ENCODE measurements around the gene GRK1. TPM values are rescaled to one million over a fixed set of nuclear protein-coding genes. Genes with fewer than 3 reads are reported as not detected.

GRK1 gene
- total RNA-seq, 1 experiment from 2014 or later, result not detected

DNA sequence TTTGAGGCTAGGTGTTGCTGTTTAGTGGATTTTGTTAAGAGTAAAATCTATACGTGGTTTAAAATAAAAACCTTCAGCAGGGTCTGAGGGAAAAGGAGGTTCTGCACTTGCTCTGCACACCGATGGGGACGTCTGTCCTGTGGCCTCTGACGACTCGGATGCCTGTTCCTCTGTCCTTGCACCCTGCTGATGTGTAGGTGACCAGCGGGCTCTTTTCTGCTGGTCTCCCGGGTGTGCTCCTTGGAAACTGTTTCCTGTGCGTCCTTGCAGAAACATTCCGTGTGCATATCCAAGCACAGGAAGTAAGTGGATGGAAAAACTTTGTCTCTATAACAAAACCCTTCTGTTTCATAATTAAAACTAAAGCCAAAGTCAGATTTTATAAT, 12.9 kb upstream of the GRK1 start:
- H3K9me3 ChIP-seq (ENCODE audit: insufficient read depth, low read depth), result no peaks in the 10 kb centered on the region
- no TSS peak for BruUV-seq (replicated peaks)
- H3K27me3 ChIP-seq (ENCODE audit: insufficient read depth, low read depth), result peaks cover 9% of the 10 kb centered on the region; the same call in 1 of the 2 replicates
- H3K9me2 ChIP-seq (ENCODE audit: insufficient read depth), result no peaks in the 10 kb centered on the region
- no peaks in the 10 kb centered on the region for H3K79me2 ChIP-seq (ENCODE audit: low read depth)
- H4K20me1 ChIP-seq (ENCODE audit: insufficient read depth), result no peaks in the 10 kb centered on the region
- no peak overlapping the region for H3K4me2 ChIP-seq
- TF ChIP-seq, protein P1, sequence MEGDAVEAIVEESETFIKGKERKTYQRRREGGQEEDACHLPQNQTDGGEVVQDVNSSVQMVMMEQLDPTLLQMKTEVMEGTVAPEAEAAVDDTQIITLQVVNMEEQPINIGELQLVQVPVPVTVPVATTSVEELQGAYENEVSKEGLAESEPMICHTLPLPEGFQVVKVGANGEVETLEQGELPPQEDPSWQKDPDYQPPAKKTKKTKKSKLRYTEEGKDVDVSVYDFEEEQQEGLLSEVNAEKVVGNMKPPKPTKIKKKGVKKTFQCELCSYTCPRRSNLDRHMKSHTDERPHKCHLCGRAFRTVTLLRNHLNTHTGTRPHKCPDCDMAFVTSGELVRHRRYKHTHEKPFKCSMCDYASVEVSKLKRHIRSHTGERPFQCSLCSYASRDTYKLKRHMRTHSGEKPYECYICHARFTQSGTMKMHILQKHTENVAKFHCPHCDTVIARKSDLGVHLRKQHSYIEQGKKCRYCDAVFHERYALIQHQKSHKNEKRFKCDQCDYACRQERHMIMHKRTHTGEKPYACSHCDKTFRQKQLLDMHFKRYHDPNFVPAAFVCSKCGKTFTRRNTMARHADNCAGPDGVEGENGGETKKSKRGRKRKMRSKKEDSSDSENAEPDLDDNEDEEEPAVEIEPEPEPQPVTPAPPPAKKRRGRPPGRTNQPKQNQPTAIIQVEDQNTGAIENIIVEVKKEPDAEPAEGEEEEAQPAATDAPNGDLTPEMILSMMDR (conservative IDR thresholded peaks at IDR 0.05), result no peak
- TF ChIP-seq EZH2 (IDR thresholded peaks at IDR 0.05; ENCODE audit: low read depth), result no peak
- no peak overlapping the region for H3K27ac ChIP-seq
- ChIA-PET CTCF (no interaction called here), POLR2A (ENCODE audit: unreplicated experiment) (no interaction called here)
- DNase-seq, result no peak
- H3K4me1 ChIP-seq (replicated peaks; ENCODE audit: insufficient read depth), result no peaks in the 10 kb centered on the region
- no peaks in the 10 kb centered on the region for H3F3A ChIP-seq (ENCODE audit: insufficient read depth, low read depth)
- intact Hi-C loops (cut with micrococcal nuclease; ENCODE audit: unreplicated experiment), result no loop called here
- no peak overlapping the region for H2AFZ ChIP-seq
- no peaks in the 10 kb centered on the region for H3K36me3 ChIP-seq (ENCODE audit: low read depth)
- H3K4me3 ChIP-seq, result no peak overlapping the region

DNA sequence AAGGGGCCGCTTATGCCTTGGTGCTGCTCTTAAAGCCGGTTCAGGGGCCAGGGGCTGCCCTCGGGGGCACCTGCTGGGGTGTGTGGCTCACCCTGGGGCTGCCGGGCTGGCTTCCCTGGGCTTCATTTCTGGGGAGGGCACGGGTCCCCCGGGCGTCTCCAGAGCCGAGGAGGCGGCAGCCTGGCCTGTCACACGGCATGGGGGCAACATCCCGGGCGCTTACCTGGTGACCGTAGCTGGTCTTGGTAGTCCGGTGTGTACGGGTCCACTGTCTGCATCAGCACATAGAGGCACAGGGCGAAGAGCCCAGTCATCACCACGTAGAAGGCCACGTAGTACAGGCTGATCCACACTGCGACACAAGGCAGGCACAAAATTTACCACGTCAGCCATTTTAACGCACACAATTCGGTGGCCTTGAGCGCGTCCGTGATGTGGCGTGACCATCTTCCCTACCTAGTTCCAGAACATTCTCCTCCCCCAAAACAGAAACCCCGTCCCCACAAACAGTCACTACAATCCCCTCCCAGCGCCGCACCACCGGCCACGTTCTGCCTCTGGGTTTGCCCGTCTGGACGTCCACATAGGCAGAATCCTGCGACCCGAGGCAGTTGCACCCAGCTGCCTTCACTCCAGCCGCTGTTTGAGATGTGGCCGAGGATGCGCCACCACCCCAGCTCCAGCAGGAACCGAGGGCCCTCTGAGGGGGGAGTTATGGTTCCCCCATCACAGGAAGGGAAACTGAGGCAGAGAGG, 12.3 kb upstream of the GRK1 start:
- H3K4me1 ChIP-seq (replicated peaks; ENCODE audit: insufficient read depth), result no peaks in the 10 kb centered on the region
- CTCF ChIA-PET, result no interaction called here
- H3K4me2 ChIP-seq, result no peak overlapping the region
- no peak overlapping the region for H3K4me3 ChIP-seq
- no peaks in the 10 kb centered on the region for H4K20me1 ChIP-seq (ENCODE audit: insufficient read depth)
- no peaks in the 10 kb centered on the region for H3K79me2 ChIP-seq (ENCODE audit: low read depth)
- intact Hi-C loops (cut with micrococcal nuclease; ENCODE audit: unreplicated experiment), result no loop called here
- POLR2A ChIA-PET (ENCODE audit: unreplicated experiment), result no interaction called here
- H3K9me3 ChIP-seq (ENCODE audit: insufficient read depth, low read depth), result no peaks in the 10 kb centered on the region
- peaks cover 12% of the 10 kb centered on the region; the same call in 1 of the 2 replicates for H3K27me3 ChIP-seq (ENCODE audit: insufficient read depth, low read depth)
- no TSS peak for BruUV-seq (replicated peaks)
- H3K27ac ChIP-seq, result no peak overlapping the region
- no peak for DNase-seq
- H3K9me2 ChIP-seq (ENCODE audit: insufficient read depth), result no peaks in the 10 kb centered on the region
- TF ChIP-seq, protein P1 (conservative IDR thresholded peaks at IDR 0.05), result no peak
- TF ChIP-seq EZH2 (IDR thresholded peaks at IDR 0.05; ENCODE audit: low read depth), result no peak
- H2AFZ ChIP-seq, result no peak overlapping the region
- H3F3A ChIP-seq (ENCODE audit: insufficient read depth, low read depth), result no peaks in the 10 kb centered on the region
- no peaks in the 10 kb centered on the region for H3K36me3 ChIP-seq (ENCODE audit: low read depth)

DNA sequence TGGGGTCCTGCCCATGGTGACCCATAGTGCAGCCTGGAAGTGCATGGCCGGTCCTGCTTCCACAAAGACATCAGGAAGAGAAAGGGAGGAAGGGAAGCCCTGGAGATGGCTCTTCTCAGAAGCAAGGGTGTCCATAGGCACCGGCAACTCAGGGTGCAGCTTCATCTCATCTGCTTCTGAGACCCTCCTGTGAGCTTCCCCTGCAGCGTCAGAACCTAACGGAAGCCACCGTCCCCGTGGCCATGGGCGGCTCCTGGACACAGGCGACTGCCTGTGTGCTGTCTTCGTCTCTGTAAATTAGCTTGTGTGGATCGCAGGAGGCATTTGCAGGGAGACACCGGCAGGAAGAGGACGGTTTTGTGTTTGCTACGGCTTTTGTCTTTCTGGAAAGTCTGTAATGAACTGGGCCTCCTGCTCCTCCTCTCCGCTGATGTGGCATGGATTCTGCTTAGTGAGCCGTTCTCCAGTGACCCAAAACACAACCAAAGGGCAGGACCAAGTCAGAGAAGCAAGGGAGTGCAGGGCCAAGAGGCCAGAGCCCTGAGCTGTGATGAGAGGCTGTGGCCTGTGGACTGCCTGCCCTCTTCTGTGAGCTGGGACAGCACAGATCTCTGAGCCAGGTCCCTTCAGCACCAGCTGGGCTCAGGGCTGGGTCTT, 11.5 kb upstream of the GRK1 start:
- H3K9me2 ChIP-seq (ENCODE audit: insufficient read depth), result no peaks in the 10 kb centered on the region
- no peaks in the 10 kb centered on the region for H3K36me3 ChIP-seq (ENCODE audit: low read depth)
- H4K20me1 ChIP-seq (ENCODE audit: insufficient read depth), result no peaks in the 10 kb centered on the region
- H3K4me3 ChIP-seq, result no peak overlapping the region
- no peak overlapping the region for H3K4me2 ChIP-seq
- H2AFZ ChIP-seq, result no peak overlapping the region
- BruUV-seq (replicated peaks), result no TSS peak
- peaks cover 19% of the 10 kb centered on the region for H3K27me3 ChIP-seq (ENCODE audit: insufficient read depth, low read depth)
- ChIA-PET CTCF (no interaction called here), POLR2A (ENCODE audit: unreplicated experiment) (no interaction called here)
- intact Hi-C loops (cut with micrococcal nuclease; ENCODE audit: unreplicated experiment), result no loop called here
- DNase-seq, result no peak
- H3K9me3 ChIP-seq (ENCODE audit: insufficient read depth, low read depth), result no peaks in the 10 kb centered on the region
- TF ChIP-seq, protein P1 (conservative IDR thresholded peaks at IDR 0.05), result no peak
- TF ChIP-seq EZH2 (IDR thresholded peaks at IDR 0.05; ENCODE audit: low read depth), result no peak
- H3K4me1 ChIP-seq (replicated peaks; ENCODE audit: insufficient read depth), result no peaks in the 10 kb centered on the region
- H3K79me2 ChIP-seq (ENCODE audit: low read depth), result no peaks in the 10 kb centered on the region
- no peak overlapping the region for H3K27ac ChIP-seq
- H3F3A ChIP-seq (ENCODE audit: insufficient read depth, low read depth), result no peaks in the 10 kb centered on the region
